Heart left ventricle (tissue), 16 donors: ENCODE measurements around the gene CEACAM16. TPM values are rescaled to one million over a fixed set of nuclear protein-coding genes. Genes with fewer than 3 reads are reported as not detected.

Experiments
- ATAC-seq, 4 donors: fragments of 200-7000 bp; cut with Tn5 transposase; one replicate each; pipeline ENCODE4 v1.9.1; 2020 to 2022; ENCODE audit warnings: moderate library complexity in 4 of 4, mild to moderate bottlenecking in 3 of 4, moderate number of reproducible peaks in 1 of 4
- DNase-seq, 5 donors: peaks; one replicate each; pipeline ENCODE4 v3.0.0-alpha.2; 2020
- H3K27ac ChIP-seq, 12 donors: fragments of 200-600 bp; sonication (generic) in 4 of 12; one replicate each; pipeline versions ENCODE4 v1.5.0 to v1.8.0; 2016 to 2022; ENCODE audit warnings: mild to moderate bottlenecking in 2 of 12
- H3K27me3 ChIP-seq, 9 donors: fragments of 200-600 bp; sonication (generic) in 2 of 9; one replicate each; pipeline versions ENCODE4 v1.5.1 to v1.8.0; 2016 to 2022; ENCODE audit warnings: mild to moderate bottlenecking in 3 of 9
- H3K36me3 ChIP-seq, 9 donors: fragments of 200-600 bp; sonication (generic) in 2 of 9; one replicate each; pipeline versions ENCODE4 v1.5.0 to v1.8.0; 2018 to 2022; ENCODE audit warnings: mild to moderate bottlenecking in 2 of 9
- H3K4me1 ChIP-seq, 12 donors: fragments of 200-600 bp; sonication (generic) in 4 of 12; one replicate each; pipeline versions ENCODE4 v1.5.0 to v1.8.0; 2016 to 2022; ENCODE audit warnings: mild to moderate bottlenecking in 3 of 12
- H3K4me3 ChIP-seq, 12 donors: fragments of 200-600 bp; sonication (generic) in 4 of 12; one replicate each; pipeline versions ENCODE4 v1.5.0 to v1.8.0; 2017 to 2022; ENCODE audit warnings: mild to moderate bottlenecking in 9 of 12, moderate library complexity in 4 of 12
- H3K9me3 ChIP-seq, 12 donors: fragments of 200-600 bp; sonication (generic) in 4 of 12; one replicate each; pipeline versions ENCODE4 v1.5.0 to v1.8.0; 2016 to 2022; ENCODE audit warnings: mild to moderate bottlenecking in 1 of 12
- POLR2A ChIP-seq, 2 donors: fragments of 450-650 bp; IDR thresholded peaks; one replicate each; pipeline ENCODE4 v1.6.1; 2017; ENCODE audit warnings: antibody characterized with exemption in 2 of 2, mild to moderate bottlenecking in 2 of 2, moderate library complexity in 2 of 2
- WGBS, 4 donors: extraction: QIAGEN DNeasy Blood & Tissue Kit in 2 of 4; methylation state at CpG; one replicate each; pipeline versions ENCODE4 v1.1.5 to v1.1.7; 2013 to 2018; 5-methylcytosine and 5-hydroxymethylcytosine counted together
- intact Hi-C, 10 donors: fragments of 100-400 bp; cut with DNase I; formaldehyde crosslinking; loops; one replicate each; pipeline versions ENCODE4 v1.11.1 to v1.14.2; 2022
- polyA plus RNA-seq, 2 donors: library from polyadenylated mRNA; stranded (reverse); fragments of 200-250 nt; gene quantifications; one replicate each; pipeline ENCODE4 v1.2.3, GENCODE V29; 2013
- total RNA-seq, 9 donors: library from RNA; depleted of rRNA in 2 of 9; stranded (reverse); fragments of >200 nt in 2 of 9; fragmentation: NEBNext Ultra II Directional in 3 of 9; extraction: Animal tissue kit (Norgen Biotek cat#: 25700) in 3 of 9; gene quantifications; one replicate each; pipeline versions ENCODE4 v1.1.0 to v1.2.4, GENCODE V29; 2016 to 2023
- TF ChIP-seq, protein P1 (sequence below), 12 donors: fragments of 200-600 bp; sonication (generic) in 4 of 12; IDR thresholded peaks; one replicate each; pipeline versions ENCODE4 v1.5.0 to v1.8.0; 2018 to 2022; ENCODE audit warnings: antibody characterized with exemption in 12 of 12, mild to moderate bottlenecking in 5 of 12
- donor health status: ischemic (EF 13 %, LVEDD 7.1; RV severe dilation, severe dysfunction).
- donor health status: healthy with polysubstance abuse.
- donor health status: DM: no; HTN: yes; CAD: no.
- donor health status: DM: no; HTN: no; CAD: no.
- donor health status: ischemic (EF 25% LVEDD 6.9; RV normal size, moderate dysfunction).
- donor health status: ischemic (EF 25% LVEDD 5.7; RV mildly dilated, moderate dysfunction).
- donor health status: healthy.
- donor health status: DM: yes; HTN: yes; CAD: no.
- donor health status: ischemic (EF 35%, LVEDD 5.7; RV mildly dilated, moderate dysfunction).
- donor health status: nonischemic (EF 11% LVEDD 7.7; RV severe dilation, severe dysfunction).
- donor health status: DM: yes; HTN: yes; CAD: no.
- donor health status: PGD.
- donor health status: ischemic (EF 29% LVEDD 5.4; RV normal size, mild dysfunction).
- donor health status: nonischemic (EF 23%, LVEDD 6.1; RV moderate dilation, normal function).

Gene CEACAM16
- total and polyA plus RNA-seq, 11 donors, result not detected

DNA sequence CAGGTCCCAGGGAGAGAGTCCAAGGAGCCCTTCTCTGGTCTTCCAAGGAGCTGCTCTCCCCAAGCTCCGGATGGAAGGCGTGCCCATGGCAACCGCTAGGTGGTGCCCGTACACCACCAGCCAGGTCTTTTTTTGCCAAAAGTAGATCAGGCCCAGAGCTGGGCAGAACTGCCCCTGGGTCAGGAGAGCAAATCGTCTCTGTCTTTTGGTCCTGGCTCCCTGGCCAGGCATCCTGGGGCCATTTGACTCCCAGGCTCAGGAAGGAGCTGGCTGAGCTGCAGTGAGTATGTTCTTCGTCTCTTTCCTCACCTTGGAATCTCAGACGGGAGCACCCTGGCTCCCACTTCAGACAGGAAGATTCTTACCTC lies 25.0 kb downstream of the CEACAM16 start:
- intact Hi-C loops, result loop anchor here (1.0 to 10.0 kb wide), 10 partner anchors 19 to 121 kb away; partner anchors contain the start of gene NECTIN2 (in 1 of the 10)
- H3K27me3 ChIP-seq, result no peaks in the 10 kb centered on the region
- no peak overlapping the region for H3K4me3 ChIP-seq
- H3K9me3 ChIP-seq, result no peaks in the 10 kb centered on the region
- 14 to 21% (median 17%) methylated on average over 6 to 7 of the region's 7 CpGs for WGBS, 4 donors
- no peaks in the 10 kb centered on the region for H3K36me3 ChIP-seq
- ATAC-seq, result peak; percentile 75 to 91 (median 90)
- DNase-seq, result peak; percentile 77 to 91 (median 86)
- TF ChIP-seq POLR2A (IDR thresholded peaks at IDR 0.05), result no peak
- TF ChIP-seq, protein P1, sequence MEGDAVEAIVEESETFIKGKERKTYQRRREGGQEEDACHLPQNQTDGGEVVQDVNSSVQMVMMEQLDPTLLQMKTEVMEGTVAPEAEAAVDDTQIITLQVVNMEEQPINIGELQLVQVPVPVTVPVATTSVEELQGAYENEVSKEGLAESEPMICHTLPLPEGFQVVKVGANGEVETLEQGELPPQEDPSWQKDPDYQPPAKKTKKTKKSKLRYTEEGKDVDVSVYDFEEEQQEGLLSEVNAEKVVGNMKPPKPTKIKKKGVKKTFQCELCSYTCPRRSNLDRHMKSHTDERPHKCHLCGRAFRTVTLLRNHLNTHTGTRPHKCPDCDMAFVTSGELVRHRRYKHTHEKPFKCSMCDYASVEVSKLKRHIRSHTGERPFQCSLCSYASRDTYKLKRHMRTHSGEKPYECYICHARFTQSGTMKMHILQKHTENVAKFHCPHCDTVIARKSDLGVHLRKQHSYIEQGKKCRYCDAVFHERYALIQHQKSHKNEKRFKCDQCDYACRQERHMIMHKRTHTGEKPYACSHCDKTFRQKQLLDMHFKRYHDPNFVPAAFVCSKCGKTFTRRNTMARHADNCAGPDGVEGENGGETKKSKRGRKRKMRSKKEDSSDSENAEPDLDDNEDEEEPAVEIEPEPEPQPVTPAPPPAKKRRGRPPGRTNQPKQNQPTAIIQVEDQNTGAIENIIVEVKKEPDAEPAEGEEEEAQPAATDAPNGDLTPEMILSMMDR (IDR thresholded peaks at IDR 0.05), result peak; percentile 96 to 100 (median 98)
- H3K27ac ChIP-seq, result peak overlapping the region in 6 of 12 donors; percentile 10 to 70 (median 35)
- peaks cover 7 to 60% (median 29%) of the 10 kb centered on the region in 12 donors for H3K4me1 ChIP-seq

- Histone ChIP-seq H3K27me3 (no peaks in the 10 kb centered on the region), H3K4me3 (peak overlapping the region in 2 of 12 donors; percentile 4 to 12), H3K9me3 (no peaks in the 10 kb centered on the region), H3K36me3 (no peaks in the 10 kb centered on the region), H3K4me1 (peaks cover 3 to 54% (median 23%) of the 10 kb centered on the region in 12 donors), H3K27ac (peak overlapping the region in 8 of 12 donors; percentile 5 to 62 (median 40))
- ATAC-seq (peak in 3 of 4 donors; percentile 47 to 64 (median 53)), DNase-seq (peak in 1 of 5 donors; percentile 62)
- intact Hi-C loops, result loop anchor here in 7 of 10 donors (1.0 to 10.0 kb wide), 7 partner anchors 18 to 120 kb away; partner anchors contain the start of gene NECTIN2 (in 1 of the 7)
- 11 to 21% (median 17%) methylated on average over 11 to 18 of the region's 18 CpGs for whole genome bisulfite sequencing, 4 donors
- TF ChIP-seq POLR2A (IDR thresholded peaks at IDR 0.05), result no peak
- TF ChIP-seq, protein P1 (IDR thresholded peaks at IDR 0.05), result no peak
These were observed 26.3 kb downstream of the CEACAM16 start for GRCh38 chr19:44725251-44725650.

- H3K27ac ChIP-seq, result peak overlapping the region in 7 of 12 donors; percentile 5 to 62 (median 41)
- H3K27me3 ChIP-seq, result no peaks in the 10 kb centered on the region
- no peak overlapping the region for H3K4me3 ChIP-seq
- 75 to 88% (median 84%) methylated on average over 5 of the region's 5 CpGs for WGBS, 4 donors
- TF ChIP-seq, protein P1 (IDR thresholded peaks at IDR 0.05), result no peak
- no peak for TF ChIP-seq POLR2A (IDR thresholded peaks at IDR 0.05)
- H3K36me3 ChIP-seq, result no peaks in the 10 kb centered on the region
- H3K4me1 ChIP-seq, result peaks cover 3 to 53% (median 23%) of the 10 kb centered on the region in 12 donors
- H3K9me3 ChIP-seq, result no peaks in the 10 kb centered on the region
- ATAC-seq (peak in 3 of 4 donors; percentile 6 to 25 (median 18)), DNase-seq (peak in 1 of 5 donors; percentile 45)
- intact Hi-C loops, result loop anchor here in 7 of 10 donors (1.0 to 10.0 kb wide), 7 partner anchors 17 to 119 kb away; partner anchors contain the start of gene NECTIN2 (in 1 of the 7)
These were observed 26.7 kb downstream of the CEACAM16 start for GRCh38 chr19:44725684-44726083.

GRCh38 chr19:44726465-44726864 lies 27.5 kb downstream of the CEACAM16 start:
- intact Hi-C loops, result loop anchor here in 1 of 10 donors (10.0 kb wide), 1 partner anchor 118 kb away; the partner anchor contains the start of gene NECTIN2
- Histone ChIP-seq H3K27me3 (no peaks in the 10 kb centered on the region), H3K4me1 (peaks cover 3 to 45% (median 23%) of the 10 kb centered on the region in 12 donors), H3K4me3 (no peak overlapping the region), H3K27ac (no peak overlapping the region), H3K9me3 (no peaks in the 10 kb centered on the region), H3K36me3 (no peaks in the 10 kb centered on the region)
- TF ChIP-seq, protein P1 (IDR thresholded peaks at IDR 0.05), result no peak
- no peak for TF ChIP-seq POLR2A (IDR thresholded peaks at IDR 0.05)
- no peak for DNase-seq
- WGBS, 4 donors, result 95 to 97% (median 96%) methylated on average over 12 of the region's 12 CpGs
- ATAC-seq, result no peak
